GM12878 (cell line): Measurements from ENCODE around the gene WDFY3. TPM values are rescaled to one million over a fixed set of nuclear protein-coding genes. Genes with fewer than 3 reads are reported as not detected.

Experiments
- ATAC-seq: fragments of 200-7000 bp; cut with Tn5 transposase; 3 replicates; pipeline ENCODE4 v1.9.1; 2020; ENCODE audit warnings: mild to moderate bottlenecking, moderate library complexity
- BruUV-seq: library from RNA; stranded (reverse); fragments of 400-500 nt; replicated peaks from 2 replicates; lab custom pipeline; 2021; lab: Mats Ljungman, UMichigan
- CTCF ChIA-PET: fragments of 300-600 bp; sonication (Branson Sonifier 250); formaldehyde crosslinking; extraction: SDS; loops from one replicate; lab custom pipeline; 2021; ENCODE audit warnings: inconsistent platforms; lab: Yijun Ruan, JAX
- POLR2A ChIA-PET: fragments of 350-600 bp; formaldehyde crosslinking; extraction: SDS; loops from one replicate; lab custom pipeline; 2021; ENCODE audit warnings: inconsistent platforms; lab: Charles Lee
- RAD21 ChIA-PET: fragments of 300-600 bp; sonication (Branson Sonifier 250); formaldehyde crosslinking; loops from one replicate; lab custom pipeline; 2023; ENCODE audit warnings: antibody characterized with exemption; ENCODE audit not compliant: unreplicated experiment; lab: Charles Lee
- SMC1A ChIA-PET: fragments of 300-600 bp; sonication (Branson Sonifier 250); formaldehyde crosslinking; loops from one replicate; lab custom pipeline; 2023; ENCODE audit not compliant: unreplicated experiment, uncharacterized antibody; lab: Charles Lee
- DNase-seq: peaks from one replicate; pipeline ENCODE4 v3.0.0-alpha.2; 2011; ENCODE audit warnings: low read depth, low spot score
- FAIRE-seq: peaks from 3 replicates; lab custom pipeline; 2011; peaks lifted over from hg19 to GRCh38; lab: Jason Lieb, UNC
- H2AFZ ChIP-seq: 2 replicates; pipeline ENCODE4 v1.6.0; 2011; ENCODE audit warnings: low read depth, low read length, control low read depth; ENCODE audit not compliant: control insufficient read depth
- H3K27ac ChIP-seq: 2 replicates; pipeline ENCODE4 v1.5.1; 2011; ENCODE audit warnings: control low read depth; ENCODE audit not compliant: control insufficient read depth, insufficient read depth
- H3K27me3 ChIP-seq, 2 experiments: replicated peaks in 1 of 2; 2 replicates each; pipeline versions ENCODE4 v1.6.0 to v1.6.1; 2011; ENCODE audit warnings: low read length in 1 of 2; ENCODE audit not compliant: control insufficient read depth in 2 of 2, insufficient read depth in 2 of 2
- H3K36me3 ChIP-seq, 2 experiments: 2 replicates each; pipeline ENCODE4 v1.5.1; 2011; ENCODE audit warnings: low read length in 1 of 2; ENCODE audit not compliant: control insufficient read depth in 2 of 2, insufficient read depth in 2 of 2
- H3K4me1 ChIP-seq: 2 replicates; pipeline ENCODE4 v1.6.1; 2011; ENCODE audit warnings: mild to moderate bottlenecking, low read length, moderate library complexity, mixed read lengths; ENCODE audit not compliant: control insufficient read depth, insufficient read depth
- H3K4me2 ChIP-seq: 2 replicates; pipeline ENCODE4 v1.6.0; 2011; ENCODE audit warnings: control low read depth; ENCODE audit not compliant: control insufficient read depth, insufficient read depth
- H3K4me3 ChIP-seq: fragments of 200-600 bp; sonication (generic); 2 replicates; pipeline ENCODE4 v1.5.1; 2016
- H3K79me2 ChIP-seq: 2 replicates; pipeline ENCODE4 v1.6.0; 2011; ENCODE audit warnings: low read length; ENCODE audit not compliant: control insufficient read depth, insufficient read depth
- H3K9ac ChIP-seq: 2 replicates; pipeline ENCODE4 v1.8.0; 2011; ENCODE audit warnings: low read length, control low read depth, mixed read lengths; ENCODE audit not compliant: control insufficient read depth, insufficient read depth
- H3K9me3 ChIP-seq: replicated peaks from 3 replicates; pipeline ENCODE4 v1.5.1; 2011; ENCODE audit warnings: mild to moderate bottlenecking, low read length; ENCODE audit not compliant: control insufficient read depth, insufficient read depth
- H4K20me1 ChIP-seq: 2 replicates; pipeline ENCODE4 v1.6.0; 2011; ENCODE audit not compliant: control insufficient read depth, insufficient read depth
- BCL3 ChIP-seq: IDR thresholded peaks from 2 replicates; pipeline ENCODE4 v1.6.1; 2011; ENCODE audit warnings: borderline replicate concordance, low read depth, mild to moderate bottlenecking, moderate library complexity, low read length; ENCODE audit not compliant: insufficient read depth, poor library complexity, severe bottlenecking
- GABPA ChIP-seq: IDR thresholded peaks from 2 replicates; pipeline ENCODE4 v1.6.1; 2014; ENCODE audit warnings: antibody characterized with exemption, low read depth, mild to moderate bottlenecking, inconsistent platforms
- PRDM15 ChIP-seq: fragments of 450-650 bp; formaldehyde crosslinking; IDR thresholded peaks from 2 replicates; pipeline ENCODE4 v1.4.0; 2020; ENCODE audit warnings: mild to moderate bottlenecking, moderate library complexity
- RCOR1 ChIP-seq: conservative IDR thresholded peaks from 2 replicates; pipeline ENCODE4 v1.6.1; 2012; ENCODE audit warnings: low read depth, low read length, improper control_type of control experiment
- SIX5 ChIP-seq: IDR thresholded peaks from 2 replicates; pipeline ENCODE4 v1.6.1; 2011; ENCODE audit warnings: mild to moderate bottlenecking, low read depth, low read length, moderate library complexity; ENCODE audit not compliant: severe bottlenecking
- SKIL ChIP-seq: fragments of 450-650 bp; IDR thresholded peaks from 2 replicates; pipeline ENCODE4 v1.6.1; 2017; ENCODE audit warnings: mild to moderate bottlenecking, low read depth, inconsistent platforms; ENCODE audit not compliant: poor library complexity, severe bottlenecking
- SMARCA5 ChIP-seq: fragments of 450-650 bp; IDR thresholded peaks from 2 replicates; pipeline ENCODE4 v1.6.1; 2017; ENCODE audit warnings: mild to moderate bottlenecking
- USF2 ChIP-seq: IDR thresholded peaks from 2 replicates; pipeline ENCODE4 v1.6.1; 2011; ENCODE audit warnings: low read depth, low read length, improper control_type of control experiment, borderline replicate concordance
- ZNF24 ChIP-seq: fragments of 450-650 bp; IDR thresholded peaks from 2 replicates; pipeline ENCODE4 v1.6.1; 2017; ENCODE audit warnings: antibody characterized with exemption, mild to moderate bottlenecking
- ZNF384 ChIP-seq: IDR thresholded peaks from 2 replicates; pipeline ENCODE4 v1.6.1; 2012; ENCODE audit warnings: low read depth, mild to moderate bottlenecking, low read length, improper control_type of control experiment, borderline replicate concordance
- WGBS: methylation state at CpG from one replicate; pipeline ENCODE4 v1.1.6; 2016; ENCODE audit warnings: low lambda C conversion rate; ENCODE audit not compliant: insufficient replicate concordance, insufficient coverage; ENCODE audit errors: missing lambda C conversion rate; 5-methylcytosine and 5-hydroxymethylcytosine counted together
- in situ Hi-C: fragments of 300-500 bp; cut with MboI; formaldehyde crosslinking; loops from 9 replicates; pipeline ENCODE4 v1.14.3; 2018; ENCODE audit warnings: mixed read lengths
- intact Hi-C: fragments of 100-400 bp; cut with micrococcal nuclease; formaldehyde crosslinking; loops from one replicate; pipeline ENCODE4 v1.14.2; 2022; ENCODE audit not compliant: unreplicated experiment
- polyA plus RNA-seq, 11 experiments: library from polyadenylated mRNA; depleted of rRNA in 4 of 11; unstranded in 6 of 11; stranded (reverse) in 5 of 11; fragments of >200 nt; fragmentation: Nextera tagmentation in 4 of 11; fragmentation: Illumina TruSeq in 1 of 11; extraction: Ambion mirVana in 4 of 11; extraction: Trizol in 1 of 11; gene quantifications; 1 replicate in 1 of 11; 2 replicates in 10 of 11; pipeline versions ENCODE4 v1.2.1 to v1.2.3, GENCODE V29; 2011 to 2016; ENCODE audit warnings: inconsistent platforms in 2 of 11, missing spikeins in 2 of 11, low read depth in 1 of 11
- total RNA-seq, 4 experiments: library from RNA; depleted of rRNA in 3 of 4; stranded (reverse); fragments of >200 nt in 3 of 4; fragmentation: Illumina TruSeq in 1 of 4; extraction: Trizol in 1 of 4; gene quantifications; 2 replicates each; pipeline versions ENCODE4 v1.2.1 to v1.2.3, GENCODE V29; 2013 to 2021
- TF ChIP-seq, protein P1 (sequence below): fragments of 450-650 bp; IDR thresholded peaks from 2 replicates; pipeline ENCODE4 v1.6.1; 2014; ENCODE audit warnings: mild to moderate bottlenecking

WDFY3 gene
- total and polyA plus RNA-seq, 10 of the 15 experiments (the other 5 are each of a cell fraction or from before 2014, with no cell fraction given), result 0.01 to 0.23 (median 0.12) TPM; not detected in 2

DNA sequence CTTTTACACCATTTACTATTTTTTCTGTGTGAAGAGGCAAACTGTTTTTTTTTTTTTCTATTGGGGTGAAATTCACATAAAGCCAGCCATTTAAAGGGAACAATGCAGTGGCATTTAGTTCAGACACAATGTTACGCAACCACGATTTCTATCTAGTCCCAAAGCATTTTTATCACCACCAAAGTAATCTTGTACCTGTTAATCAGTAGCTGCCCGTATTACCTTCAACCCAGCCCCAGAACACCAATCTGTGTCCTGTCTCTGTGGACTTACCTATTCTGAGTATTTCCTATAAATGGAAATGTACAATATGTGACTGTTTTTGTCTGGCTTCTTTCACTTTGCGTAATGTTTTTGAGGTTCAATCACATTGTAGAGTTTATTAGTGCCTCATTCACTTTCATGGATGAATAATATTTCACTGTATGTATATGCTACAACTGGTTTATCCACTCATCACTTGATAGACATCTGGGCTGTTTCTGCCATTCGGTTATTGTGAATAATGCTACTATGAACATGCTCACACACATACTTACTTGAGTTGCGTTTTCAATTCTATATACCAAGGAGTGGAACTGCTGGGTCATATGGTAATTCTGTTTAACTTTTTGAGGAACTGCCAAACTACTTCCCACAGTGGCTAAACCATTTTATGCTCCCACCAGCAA, 267.4 kb downstream of the WDFY3 start:
- no peaks in the 10 kb centered on the region for H3K27me3 ChIP-seq
- no peak overlapping the region for H3K27ac ChIP-seq
- SMC1A ChIA-PET, result no interaction called here
- no peak overlapping the region for H3K9ac ChIP-seq
- no peaks in the 10 kb centered on the region for H3K79me2 ChIP-seq
- RAD21 ChIA-PET, result no interaction called here
- no peak overlapping the region for H2AFZ ChIP-seq
- no peak for ATAC-seq
- in situ Hi-C loops (no loop called here), intact Hi-C loops (no loop called here)
- H3K9me3 ChIP-seq, result no peaks in the 10 kb centered on the region
- no peaks in the 10 kb centered on the region for H3K4me1 ChIP-seq
- no peak for FAIRE-seq
- CTCF ChIA-PET, result interaction anchor here (0.7 kb wide), 1 partner anchor 912 kb away, joined by 3 read pairs; no protein-coding TSS in a partner anchor
- DNase-seq, result no peak
- no peaks in the 10 kb centered on the region for H3K36me3 ChIP-seq
- no peak overlapping the region for H3K4me2 ChIP-seq
- BruUV-seq, result no TSS peak
- POLR2A ChIA-PET, result no interaction called here
- no peaks in the 10 kb centered on the region for H4K20me1 ChIP-seq
- WGBS, result 19% methylated on average over 6 of the region's 6 CpGs
- no peak overlapping the region for H3K4me3 ChIP-seq
- TF ChIP-seq SIX5, result no peak
- TF ChIP-seq USF2, result no peak
- no peak for TF ChIP-seq PRDM15 (CRISPR knock-in tag)
- TF ChIP-seq, protein P1, sequence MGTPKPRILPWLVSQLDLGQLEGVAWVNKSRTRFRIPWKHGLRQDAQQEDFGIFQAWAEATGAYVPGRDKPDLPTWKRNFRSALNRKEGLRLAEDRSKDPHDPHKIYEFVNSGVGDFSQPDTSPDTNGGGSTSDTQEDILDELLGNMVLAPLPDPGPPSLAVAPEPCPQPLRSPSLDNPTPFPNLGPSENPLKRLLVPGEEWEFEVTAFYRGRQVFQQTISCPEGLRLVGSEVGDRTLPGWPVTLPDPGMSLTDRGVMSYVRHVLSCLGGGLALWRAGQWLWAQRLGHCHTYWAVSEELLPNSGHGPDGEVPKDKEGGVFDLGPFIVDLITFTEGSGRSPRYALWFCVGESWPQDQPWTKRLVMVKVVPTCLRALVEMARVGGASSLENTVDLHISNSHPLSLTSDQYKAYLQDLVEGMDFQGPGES, result no peak
- no peak for TF ChIP-seq RCOR1
- TF ChIP-seq GABPA, result no peak
- TF ChIP-seq ZNF24, result no peak
- TF ChIP-seq SKIL, result no peak
- no peak for TF ChIP-seq ZNF384
- no peak for TF ChIP-seq SMARCA5
- TF ChIP-seq BCL3, result no peak
